ENCODE data around the gene RRP1.
A peak's percentile ranks its signal among the peaks of the same experiment; 100 is the strongest.

RRP1 gene

GRCh38 chr21:43813656-43813980 lies 24.2 kb downstream of the RRP1 start:
- peaks cover 0 to 3% of the 10 kb centered on the region in 2 experiments for H3K4me1 ChIP-seq (ENCODE audit: control insufficient read depth in 1 of 2, insufficient read depth in 2 of 2, low read length in 2 of 2)
- H3K4ac ChIP-seq (ENCODE audit: low read depth, low read length), result no peak overlapping the region
- no peaks in the 10 kb centered on the region for H3K36me3 ChIP-seq (ENCODE audit: control insufficient read depth in 1 of 2, insufficient read depth in 2 of 2, low read length in 2 of 2)
- no peak overlapping the region for H2BK12ac ChIP-seq (ENCODE audit: low read length)
- no peak overlapping the region for H3K4me3 ChIP-seq (ENCODE audit: low read depth, low read length)
- H2AK5ac ChIP-seq (ENCODE audit: low read length), result no peak overlapping the region
- no peaks in the 10 kb centered on the region for H3K79me2 ChIP-seq (ENCODE audit: control insufficient read depth, insufficient read depth, low read length, poor library complexity)
- no peak overlapping the region for H3K23ac ChIP-seq (ENCODE audit: low read length)
- no peak overlapping the region for H4K8ac ChIP-seq (ENCODE audit: low read depth, low read length)
- H2BK5ac ChIP-seq (ENCODE audit: low read depth, low read length, poor library complexity), result no peak overlapping the region
- no peak overlapping the region for H3K14ac ChIP-seq (ENCODE audit: low read length)
- no CpG with 5 or more reads among the region's 5 CpGs for WGBS (ENCODE audit: extremely low coverage, insufficient coverage, insufficient read length)
- no peak overlapping the region for H4K12ac ChIP-seq (ENCODE audit: low read depth, low read length)
- no peak overlapping the region for H3K27ac ChIP-seq (ENCODE audit: low read depth, low read length)
- H2BK120ac ChIP-seq (ENCODE audit: insufficient read depth, low read length, poor library complexity), result no peak overlapping the region
- peaks cover 2% of the 10 kb centered on the region for H3K9me3 ChIP-seq (ENCODE audit: insufficient read depth, low read depth, low read length)
- H4K91ac ChIP-seq (ENCODE audit: low read depth, low read length), result no peak overlapping the region
- no peaks in the 10 kb centered on the region for H3K27me3 ChIP-seq (ENCODE audit: insufficient read depth, low read length)
- no peak overlapping the region for H3K4me2 ChIP-seq (ENCODE audit: low read length)
- no peaks in the 10 kb centered on the region for H3K79me1 ChIP-seq (ENCODE audit: low read length)
- no peak overlapping the region for H3K18ac ChIP-seq (ENCODE audit: low read length)
- peak in 1 of 2 donors; percentile 25 for DNase-seq
- H3K9ac ChIP-seq (ENCODE audit: low read length), result no peak overlapping the region
- H2AFZ ChIP-seq (ENCODE audit: insufficient read depth, low read length, poor library complexity), result no peak overlapping the region

GRCh38 chr21:43814215-43815106 lies 25.1 kb downstream of the RRP1 start:
- H2BK12ac ChIP-seq (ENCODE audit: low read length), result no peak overlapping the region
- H2AFZ ChIP-seq (ENCODE audit: insufficient read depth, low read length, poor library complexity), result no peak overlapping the region
- no peak overlapping the region for H3K4me2 ChIP-seq (ENCODE audit: low read length)
- no peaks in the 10 kb centered on the region for H3K36me3 ChIP-seq (ENCODE audit: control insufficient read depth in 1 of 2, insufficient read depth in 2 of 2, low read length in 2 of 2)
- H2BK5ac ChIP-seq (ENCODE audit: low read depth, low read length, poor library complexity), result no peak overlapping the region
- H3K79me2 ChIP-seq (ENCODE audit: control insufficient read depth, insufficient read depth, low read length, poor library complexity), result no peaks in the 10 kb centered on the region
- no peak overlapping the region for H2AK5ac ChIP-seq (ENCODE audit: low read length)
- H3K9me3 ChIP-seq (ENCODE audit: insufficient read depth, low read depth, low read length), result peaks cover 2% of the 10 kb centered on the region
- H3K27ac ChIP-seq (ENCODE audit: low read depth, low read length), result no peak overlapping the region
- H3K4me3 ChIP-seq (ENCODE audit: low read depth, low read length), result no peak overlapping the region
- no CpG with 5 or more reads among the region's 28 CpGs for WGBS (ENCODE audit: extremely low coverage, insufficient coverage, insufficient read length)
- H4K8ac ChIP-seq (ENCODE audit: low read depth, low read length), result no peak overlapping the region
- H3K4me1 ChIP-seq (ENCODE audit: control insufficient read depth in 1 of 2, insufficient read depth in 2 of 2, low read length in 2 of 2), result peaks cover 0 to 3% of the 10 kb centered on the region in 2 experiments
- H3K23ac ChIP-seq (ENCODE audit: low read length), result no peak overlapping the region
- DNase-seq, result peak in 1 of 2 donors; percentile 41
- no peak overlapping the region for H4K12ac ChIP-seq (ENCODE audit: low read depth, low read length)
- no peak overlapping the region for H3K4ac ChIP-seq (ENCODE audit: low read depth, low read length)
- no peak overlapping the region for H3K18ac ChIP-seq (ENCODE audit: low read length)
- H3K9ac ChIP-seq (ENCODE audit: low read length), result no peak overlapping the region
- H3K79me1 ChIP-seq (ENCODE audit: low read length), result no peaks in the 10 kb centered on the region
- no peak overlapping the region for H2BK120ac ChIP-seq (ENCODE audit: insufficient read depth, low read length, poor library complexity)
- no peak overlapping the region for H3K14ac ChIP-seq (ENCODE audit: low read length)
- H3K27me3 ChIP-seq (ENCODE audit: insufficient read depth, low read length), result no peaks in the 10 kb centered on the region
- no peak overlapping the region for H4K91ac ChIP-seq (ENCODE audit: low read depth, low read length)

GRCh38 chr21:43815107-43815613 lies 25.8 kb downstream of the RRP1 start:
- Histone ChIP-seq H4K8ac (ENCODE audit: low read depth, low read length) (no peak overlapping the region), H3K4me2 (ENCODE audit: low read length) (no peak overlapping the region), H3K14ac (ENCODE audit: low read length) (no peak overlapping the region), H2BK12ac (ENCODE audit: low read length) (no peak overlapping the region), H3K9me3 (ENCODE audit: insufficient read depth, low read depth, low read length) (peaks cover 7% of the 10 kb centered on the region), H3K4ac (ENCODE audit: low read depth, low read length) (no peak overlapping the region), H3K27ac (ENCODE audit: low read depth, low read length) (no peak overlapping the region), H3K36me3 (ENCODE audit: control insufficient read depth in 1 of 2, insufficient read depth in 2 of 2, low read length in 2 of 2) (no peaks in the 10 kb centered on the region), H3K27me3 (ENCODE audit: insufficient read depth, low read length) (no peaks in the 10 kb centered on the region), H2BK5ac (ENCODE audit: low read depth, low read length, poor library complexity) (no peak overlapping the region), H3K79me1 (ENCODE audit: low read length) (no peaks in the 10 kb centered on the region), H2AK5ac (ENCODE audit: low read length) (no peak overlapping the region), H4K91ac (ENCODE audit: low read depth, low read length) (no peak overlapping the region), H4K12ac (ENCODE audit: low read depth, low read length) (no peak overlapping the region), H3K23ac (ENCODE audit: low read length) (no peak overlapping the region), H2BK120ac (ENCODE audit: insufficient read depth, low read length, poor library complexity) (no peak overlapping the region), H3K4me1 (ENCODE audit: control insufficient read depth in 1 of 2, insufficient read depth in 2 of 2, low read length in 2 of 2) (peaks cover 0 to 3% of the 10 kb centered on the region in 2 experiments), H3K4me3 (ENCODE audit: low read depth, low read length) (no peak overlapping the region), H3K18ac (ENCODE audit: low read length) (no peak overlapping the region), H3K9ac (ENCODE audit: low read length) (no peak overlapping the region), H2AFZ (ENCODE audit: insufficient read depth, low read length, poor library complexity) (no peak overlapping the region), H3K79me2 (ENCODE audit: control insufficient read depth, insufficient read depth, low read length, poor library complexity) (no peaks in the 10 kb centered on the region)
- peak in 1 of 2 donors; percentile 45 for DNase-seq
- WGBS (ENCODE audit: extremely low coverage, insufficient coverage, insufficient read length), result no CpG with 5 or more reads among the region's 27 CpGs

- no peak overlapping the region for H2AK5ac ChIP-seq (ENCODE audit: low read length)
- no peak overlapping the region for H4K8ac ChIP-seq (ENCODE audit: low read depth, low read length)
- H3K18ac ChIP-seq (ENCODE audit: low read length), result no peak overlapping the region
- no peak overlapping the region for H2AFZ ChIP-seq (ENCODE audit: insufficient read depth, low read length, poor library complexity)
- H2BK12ac ChIP-seq (ENCODE audit: low read length), result no peak overlapping the region
- no peak overlapping the region for H2BK5ac ChIP-seq (ENCODE audit: low read depth, low read length, poor library complexity)
- peaks cover 7% of the 10 kb centered on the region for H3K9me3 ChIP-seq (ENCODE audit: insufficient read depth, low read depth, low read length)
- DNase-seq, result no peak
- no peaks in the 10 kb centered on the region for H3K79me1 ChIP-seq (ENCODE audit: low read length)
- no peaks in the 10 kb centered on the region for H3K79me2 ChIP-seq (ENCODE audit: control insufficient read depth, insufficient read depth, low read length, poor library complexity)
- H3K4me2 ChIP-seq (ENCODE audit: low read length), result no peak overlapping the region
- H3K23ac ChIP-seq (ENCODE audit: low read length), result no peak overlapping the region
- no peak overlapping the region for H3K9ac ChIP-seq (ENCODE audit: low read length)
- WGBS (ENCODE audit: extremely low coverage, insufficient coverage, insufficient read length), result no CpG with 5 or more reads among the region's 15 CpGs
- no peak overlapping the region for H4K12ac ChIP-seq (ENCODE audit: low read depth, low read length)
- no peak overlapping the region for H3K4me3 ChIP-seq (ENCODE audit: low read depth, low read length)
- no peaks in the 10 kb centered on the region for H3K36me3 ChIP-seq (ENCODE audit: control insufficient read depth in 1 of 2, insufficient read depth in 2 of 2, low read length in 2 of 2)
- H3K14ac ChIP-seq (ENCODE audit: low read length), result no peak overlapping the region
- no peak overlapping the region for H4K91ac ChIP-seq (ENCODE audit: low read depth, low read length)
- no peak overlapping the region for H3K27ac ChIP-seq (ENCODE audit: low read depth, low read length)
- no peak overlapping the region for H3K4ac ChIP-seq (ENCODE audit: low read depth, low read length)
- no peaks in the 10 kb centered on the region for H3K27me3 ChIP-seq (ENCODE audit: insufficient read depth, low read length)
- no peak overlapping the region for H2BK120ac ChIP-seq (ENCODE audit: insufficient read depth, low read length, poor library complexity)
- H3K4me1 ChIP-seq (ENCODE audit: control insufficient read depth in 1 of 2, insufficient read depth in 2 of 2, low read length in 2 of 2), result peaks cover 0 to 1% of the 10 kb centered on the region in 2 experiments
These were observed 26.6 kb downstream of the RRP1 start for GRCh38 chr21:43815991-43816390.
